H1 (cell line): Measurements from ENCODE around the gene UBR3. TPM values are rescaled to one million over a fixed set of nuclear protein-coding genes. Genes with fewer than 3 reads are reported as not detected.

Source experiments
- CTCF ChIA-PET: fragments of 300-600 bp; sonication (Branson Sonifier 250); formaldehyde crosslinking; loops from one replicate; lab custom pipeline; 2021; ENCODE audit not compliant: partially characterized antibody; lab: Charles Lee
- POLR2A ChIA-PET: fragments of 300-600 bp; sonication (Branson Sonifier 250); formaldehyde crosslinking; loops from one replicate; lab custom pipeline; 2021; ENCODE audit warnings: inconsistent platforms; ENCODE audit not compliant: partially characterized antibody; lab: Charles Lee
- DNase-seq, 2 experiments: peaks; one replicate each; pipeline versions ENCODE4 v3.0.0 to v3.0.0-alpha.2; 2010 to 2022; ENCODE audit warnings: low spot score in 2 of 2, low read depth in 1 of 2, mixed read lengths in 1 of 2
- FAIRE-seq: peaks from 2 replicates; lab custom pipeline; 2011; peaks lifted over from hg19 to GRCh38; lab: Jason Lieb, UNC
- H2AFZ ChIP-seq: 2 replicates; pipeline ENCODE4 v1.8.1; 2012; ENCODE audit warnings: low read length, inconsistent platforms
- H2AK5ac ChIP-seq: 2 replicates; pipeline ENCODE4 v1.6.1; 2013; ENCODE audit warnings: low read depth, low read length
- H2BK120ac ChIP-seq: replicated peaks from 2 replicates; pipeline ENCODE3; 2013; ENCODE audit warnings: low read depth, low read length, inconsistent platforms
- H2BK12ac ChIP-seq: 2 replicates; pipeline ENCODE4 v1.6.1; 2013; ENCODE audit warnings: low read depth, low read length
- H2BK15ac ChIP-seq: 2 replicates; pipeline ENCODE4 v1.6.1; 2013; ENCODE audit warnings: low read length
- H2BK20ac ChIP-seq: 2 replicates; pipeline ENCODE4 v1.6.1; 2013; ENCODE audit warnings: low read length
- H2BK5ac ChIP-seq: 2 replicates; pipeline ENCODE4 v1.6.1; 2013; ENCODE audit warnings: low read depth, low read length
- H3K14ac ChIP-seq: 2 replicates; pipeline ENCODE4 v1.6.1; 2013; ENCODE audit warnings: inconsistent platforms; ENCODE audit not compliant: insufficient read length
- H3K18ac ChIP-seq: 2 replicates; pipeline ENCODE4 v1.6.1; 2013; ENCODE audit warnings: low read length; ENCODE audit errors: extremely low read depth
- H3K23ac ChIP-seq: 2 replicates; pipeline ENCODE4 v1.6.1; 2013; ENCODE audit warnings: inconsistent platforms; ENCODE audit not compliant: insufficient read length
- H3K23me2 ChIP-seq: 2 replicates; pipeline ENCODE4 v1.6.1; 2013; ENCODE audit warnings: low read depth, low read length
- H3K27ac ChIP-seq: 2 replicates; pipeline ENCODE4 v1.6.1; 2011; ENCODE audit warnings: low read depth, low read length, inconsistent platforms
- H3K27me3 ChIP-seq, 4 experiments: replicated peaks in 1 of 4; 1 replicate in 1 of 4; 2 replicates in 3 of 4; pipeline versions ENCODE4 v1.6.1 to v1.8.1; 2011 to 2013; ENCODE audit warnings: low read length in 3 of 4, mild to moderate bottlenecking in 3 of 4, inconsistent platforms in 2 of 4, mixed read lengths in 2 of 4, moderate library complexity in 1 of 4; ENCODE audit not compliant: control insufficient read depth in 3 of 4, insufficient read depth in 3 of 4; ENCODE audit errors: extremely low read depth in 1 of 4
- H3K36me3 ChIP-seq, 4 experiments: 2 replicates each; pipeline versions ENCODE4 v1.6.1 to v1.8.1; 2011 to 2013; ENCODE audit warnings: mild to moderate bottlenecking in 4 of 4, low read length in 3 of 4, moderate library complexity in 2 of 4, control low read depth in 1 of 4, inconsistent platforms in 1 of 4; ENCODE audit not compliant: insufficient read depth in 4 of 4, control insufficient read depth in 2 of 4
- H3K4ac ChIP-seq: replicated peaks from 2 replicates; pipeline ENCODE3; 2013; ENCODE audit warnings: low read length, low read depth, mixed read lengths, inconsistent platforms; ENCODE audit not compliant: insufficient read length
- H3K4me1 ChIP-seq, 4 experiments: replicated peaks in 1 of 4; 1 replicate in 1 of 4; 2 replicates in 3 of 4; pipeline versions ENCODE4 v1.6.1 to v1.8.1; 2011 to 2013; ENCODE audit warnings: low read length in 3 of 4, inconsistent platforms in 2 of 4, mixed read lengths in 1 of 4; ENCODE audit not compliant: insufficient read depth in 4 of 4, control insufficient read depth in 3 of 4
- H3K4me2 ChIP-seq, 2 experiments: 2 replicates each; pipeline versions ENCODE4 v1.6.1 to v1.8.1; 2011 to 2013; ENCODE audit warnings: low read depth in 2 of 2, low read length in 2 of 2, control low read depth in 1 of 2, inconsistent platforms in 1 of 2, mild to moderate bottlenecking in 1 of 2; ENCODE audit not compliant: insufficient read depth in 1 of 2
- H3K4me3 ChIP-seq, 4 experiments: fragments of 200-600, 300-600 bp in 1 of 4; sonication (generic), shearing (Covaris generic), sonication (Bioruptor Twin) in 1 of 4; 2 replicates each; pipeline versions ENCODE4 v1.5.1 to v1.8.1; 2011 to 2016; ENCODE audit warnings: low read length in 4 of 4, low read depth in 3 of 4, control low read depth in 2 of 4, inconsistent platforms in 2 of 4, mild to moderate bottlenecking in 2 of 4, mixed read lengths in 1 of 4, moderate library complexity in 1 of 4; ENCODE audit not compliant: insufficient read depth in 2 of 4; ENCODE audit errors: extremely low read depth in 1 of 4
- H3K56ac ChIP-seq: replicated peaks from 2 replicates; pipeline ENCODE3; 2013; ENCODE audit warnings: low read depth, mild to moderate bottlenecking, mixed read lengths, low read length, inconsistent platforms; ENCODE audit not compliant: insufficient read length
- H3K79me1 ChIP-seq: 2 replicates; pipeline ENCODE4 v1.6.1; 2013; ENCODE audit warnings: low read depth, low read length, control low read depth
- H3K79me2 ChIP-seq, 2 experiments: 2 replicates each; pipeline versions ENCODE4 v1.6.1 to v1.8.1; 2012 to 2013; ENCODE audit warnings: low read length in 2 of 2, mild to moderate bottlenecking in 2 of 2, inconsistent platforms in 1 of 2; ENCODE audit not compliant: insufficient read depth in 2 of 2, control insufficient read depth in 1 of 2
- H3K9ac ChIP-seq, 4 experiments: replicated peaks in 1 of 4; 1 replicate in 1 of 4; 2 replicates in 3 of 4; pipeline versions ENCODE4 v1.6.1 to v1.8.1; 2011 to 2013; ENCODE audit warnings: low read depth in 3 of 4, low read length in 3 of 4, control low read depth in 2 of 4, mild to moderate bottlenecking in 2 of 4, moderate library complexity in 2 of 4, inconsistent platforms in 1 of 4; ENCODE audit errors: extremely low read depth in 1 of 4
- H3K9me3 ChIP-seq, 2 experiments: 2 replicates each; pipeline versions ENCODE4 v1.6.1 to v1.8.1; 2012 to 2013; ENCODE audit warnings: mild to moderate bottlenecking in 2 of 2, moderate library complexity in 2 of 2, control low read depth in 1 of 2, inconsistent platforms in 1 of 2, low read depth in 1 of 2, low read length in 1 of 2, mixed read lengths in 1 of 2; ENCODE audit not compliant: insufficient read depth in 2 of 2
- H4K20me1 ChIP-seq, 2 experiments: replicated peaks in 1 of 2; 2 replicates each; pipeline versions ENCODE3 to v1.8.1; 2011 to 2013; ENCODE audit warnings: inconsistent platforms in 2 of 2, low read length in 2 of 2, mild to moderate bottlenecking in 1 of 2; ENCODE audit not compliant: insufficient read depth in 2 of 2, control insufficient read depth in 1 of 2
- H4K5ac ChIP-seq: 2 replicates; pipeline ENCODE4 v1.6.1; 2013; ENCODE audit warnings: low read length, low read depth, mixed read lengths, inconsistent platforms; ENCODE audit not compliant: insufficient read length
- H4K8ac ChIP-seq: 2 replicates; pipeline ENCODE4 v1.8.0; 2013; ENCODE audit warnings: mild to moderate bottlenecking, moderate library complexity, low read length, inconsistent platforms; ENCODE audit not compliant: insufficient read depth; ENCODE audit errors: extremely low read depth
- H4K91ac ChIP-seq: replicated peaks from 2 replicates; pipeline ENCODE3; 2013; ENCODE audit warnings: low read length, mixed read lengths, inconsistent platforms; ENCODE audit not compliant: insufficient read length
- POLR2A ChIP-seq, 2 experiments: IDR thresholded peaks; 1 replicate in 1 of 2; 2 replicates in 1 of 2; pipeline ENCODE4 v1.6.1; 2011; ENCODE audit warnings: low read depth in 2 of 2, low read length in 2 of 2, mild to moderate bottlenecking in 2 of 2; ENCODE audit errors: control extremely low read depth in 1 of 2
- POU5F1 ChIP-seq: IDR thresholded peaks from 2 replicates; pipeline ENCODE4 v1.6.1; 2011; ENCODE audit warnings: low read depth, mild to moderate bottlenecking, low read length, moderate library complexity
- TCF12 ChIP-seq: IDR thresholded peaks from 2 replicates; pipeline ENCODE4 v1.6.1; 2011; ENCODE audit warnings: low read depth, mild to moderate bottlenecking, low read length
- WGBS, 2 experiments: shearing (Covaris generic) in 1 of 2; methylation state at CpG; one replicate each; pipeline versions ENCODE4 v1.1.6 to v1.1.7; 2013 to 2015; ENCODE audit warnings: low lambda C conversion rate in 2 of 2, mixed read lengths in 2 of 2, inconsistent platforms in 1 of 2, low coverage in 1 of 2, missing lambda C conversion rate in 1 of 2; ENCODE audit not compliant: insufficient replicate concordance in 2 of 2, insufficient coverage in 1 of 2, insufficient read length in 1 of 2; ENCODE audit errors: extremely low coverage in 1 of 2, missing lambda C conversion rate in 1 of 2; 5-methylcytosine and 5-hydroxymethylcytosine counted together
- polyA plus RNA-seq, 7 experiments: library from polyadenylated mRNA; depleted of rRNA in 3 of 7; stranded (reverse) in 5 of 7; unstranded in 2 of 7; fragments of >200 nt in 5 of 7; fragments of 200-250 nt in 2 of 7; gene quantifications; 1 replicate in 5 of 7; 2 replicates in 1 of 7; 4 replicates in 1 of 7; pipeline versions ENCODE4 v1.2.1 to v1.2.3, GENCODE V29; 2011 to 2013; ENCODE audit warnings: missing spikeins in 2 of 7, mixed read lengths in 2 of 7
- total RNA-seq: library from RNA; stranded (reverse); fragmentation: NEBNext Ultra II Directional; extraction: Animal tissue kit (Norgen Biotek cat#: 25700); gene quantifications from 2 replicates; pipeline ENCODE4 v1.2.1, GENCODE V29; 2021

Gene UBR3
- total and polyA plus RNA-seq, 2 of the 8 experiments (the other 6 are each of a cell fraction or from before 2014, with no cell fraction given) = 3.7 to 17.7 TPM

GRCh38 chr2:169965495-169965894, 138.2 kb downstream of the UBR3 start:
- DNase-seq (no peak), FAIRE-seq (no peak)
- H3K4me2 ChIP-seq = no peak overlapping the region
- peaks cover 0 to 2% of the 10 kb centered on the region in 2 experiments; a peak in 1 of 4 replicates for H3K9me3 ChIP-seq
- H2BK20ac ChIP-seq = no peak overlapping the region
- H4K20me1 ChIP-seq = no peaks in the 10 kb centered on the region
- H2BK120ac ChIP-seq = no peak overlapping the region
- no peak overlapping the region for H3K23ac ChIP-seq
- no peaks in the 10 kb centered on the region for H3K79me2 ChIP-seq
- no peaks in the 10 kb centered on the region for H3K27me3 ChIP-seq
- H4K91ac ChIP-seq = no peak overlapping the region
- no peak overlapping the region for H3K4me3 ChIP-seq
- no peaks in the 10 kb centered on the region for H3K4me1 ChIP-seq
- H3K9ac ChIP-seq = no peak overlapping the region
- H2BK12ac ChIP-seq = no peak overlapping the region
- POLR2A ChIA-PET = no interaction called here
- H2AFZ ChIP-seq = no peak overlapping the region
- no peak overlapping the region for H3K14ac ChIP-seq
- H3K18ac ChIP-seq = no peak overlapping the region
- no peak overlapping the region for H3K27ac ChIP-seq
- H3K56ac ChIP-seq = no peak overlapping the region
- H3K79me1 ChIP-seq = no peaks in the 10 kb centered on the region
- TF ChIP-seq POLR2A (IDR thresholded peaks at IDR 0.05; ENCODE audit: control extremely low read depth in 1 of 2, low read depth in 2 of 2, low read length in 2 of 2) (no peak), POU5F1 (no peak), TCF12 (no peak)
- no peak overlapping the region for H2BK5ac ChIP-seq
- H3K4ac ChIP-seq = no peak overlapping the region
- H2BK15ac ChIP-seq = no peak overlapping the region
- no peak overlapping the region for H4K8ac ChIP-seq
- WGBS, 2 experiments = 89% methylated on average over 2 of the region's 2 CpGs; no CpG with 5 or more reads in 1 of the 2 experiments
- no peak overlapping the region for H2AK5ac ChIP-seq
- CTCF ChIA-PET = no interaction called here
- H3K36me3 ChIP-seq = no peaks in the 10 kb centered on the region
- H4K5ac ChIP-seq = no peak overlapping the region
- H3K23me2 ChIP-seq = no peaks in the 10 kb centered on the region
